22Rv1 (cell line): Measurements from ENCODE around the gene DDN.

ENCODE experiments used
- H3K27ac ChIP-seq: fragments of 450-650 bp; 2 replicates; pipeline ENCODE4 v1.5.1; 2017
- CTCF ChIP-seq: fragments of 450-650 bp; IDR thresholded peaks from 2 replicates; pipeline ENCODE4 v1.5.1; 2017; ENCODE audit warnings: mild to moderate bottlenecking
- ZFX ChIP-seq: fragments of 450-650 bp; IDR thresholded peaks from 2 replicates; pipeline ENCODE4 v1.6.1; 2017; ENCODE audit warnings: antibody characterized with exemption, borderline replicate concordance

DDN gene

GRCh38 chr12:48969833-48970701, 29.1 kb downstream of the DDN start:
- no peak overlapping the region for H3K27ac ChIP-seq
- TF ChIP-seq ZFX, result no peak

- H3K27ac ChIP-seq, result no peak overlapping the region
- TF ChIP-seq ZFX (no peak), CTCF (no peak)
Observed at GRCh38 chr12:48969160-48969771, 29.9 kb downstream of the DDN start.

- TF ChIP-seq ZFX (no peak), CTCF (no peak)
- H3K27ac ChIP-seq, result no peak overlapping the region
Observed at GRCh38 chr12:48968467-48968866, 30.7 kb downstream of the DDN start.

- H3K27ac ChIP-seq, result no peak overlapping the region
- no peak for TF ChIP-seq ZFX
- no peak for TF ChIP-seq CTCF
Observed at GRCh38 chr12:48967991-48968390, 31.2 kb downstream of the DDN start.

GRCh38 chr12:48966177-48966895, 32.8 kb downstream of the DDN start:
- H3K27ac ChIP-seq, result no peak overlapping the region
- TF ChIP-seq ZFX (no peak), CTCF (no peak)

- TF ChIP-seq ZFX (no peak), CTCF (no peak)
- no peak overlapping the region for H3K27ac ChIP-seq
Observed at GRCh38 chr12:48965298-48965838, 33.8 kb downstream of the DDN start.

- no peak for TF ChIP-seq CTCF
- no peak for TF ChIP-seq ZFX
Observed at GRCh38 chr12:48961801-48962200, 37.4 kb downstream of the DDN start.

More at GRCh38 chr12:48961801-48962200, 37.4 kb downstream of the DDN start:
- H3K27ac ChIP-seq, result no peak overlapping the region
